GM12892 (cell line): ENCODE results near the gene MEA1.

Experiments
- POLR2A ChIP-seq: IDR thresholded peaks from 2 replicates; pipeline ENCODE4 v1.6.1; 2011; ENCODE audit warnings: low read depth, low read length, control low read depth
- POLR2AphosphoS5 ChIP-seq: IDR thresholded peaks from 2 replicates; pipeline ENCODE4 v1.6.1; 2011; ENCODE audit warnings: low read depth, low read length, control low read depth
- TAF1 ChIP-seq: IDR thresholded peaks from 2 replicates; pipeline ENCODE4 v1.6.1; 2011; ENCODE audit warnings: low read depth, mild to moderate bottlenecking, control low read depth, low read length, borderline replicate concordance

GRCh38 chr6:42984001-42984923, 29.5 kb downstream of the MEA1 start, which contains the start of gene PPP2R5D:
- TF ChIP-seq POLR2A: peak; percentile 93
- peak; percentile 90 for TF ChIP-seq POLR2AphosphoS5
- peak; percentile 69; the same call in 1 of the 2 replicates for TF ChIP-seq TAF1
